KMS-11 (cell line): ENCODE data around the gene NLRP12.

Source experiments
- H2AFZ ChIP-seq: fragments of 200-600 bp; sonication (generic); 2 replicates; pipeline ENCODE4 v1.6.1; 2016; ENCODE audit warnings: antibody characterized with exemption, mixed run types, low read depth
- H3K27ac ChIP-seq: fragments of 200-600 bp; sonication (generic); 2 replicates; pipeline ENCODE4 v1.6.1; 2016; ENCODE audit warnings: mild to moderate bottlenecking, mixed run types
- H3K27me3 ChIP-seq: fragments of 200-600 bp; sonication (generic); 2 replicates; pipeline ENCODE4 v1.6.1; 2017; ENCODE audit warnings: mild to moderate bottlenecking, low read depth, mixed run types, moderate library complexity; ENCODE audit not compliant: insufficient read depth
- H3K36me3 ChIP-seq: fragments of 200-600 bp; sonication (generic); 2 replicates; pipeline ENCODE4 v1.6.1; 2017; ENCODE audit warnings: mild to moderate bottlenecking, mixed run types; ENCODE audit not compliant: insufficient read depth
- H3K4me1 ChIP-seq: fragments of 200-600 bp; sonication (generic); 2 replicates; pipeline ENCODE4 v1.6.1; 2016; ENCODE audit warnings: mild to moderate bottlenecking, low read depth, mixed run types; ENCODE audit not compliant: poor library complexity, severe bottlenecking
- H3K4me2 ChIP-seq: fragments of 200-600 bp; sonication (generic); 2 replicates; pipeline ENCODE4 v1.7.0; 2016; ENCODE audit warnings: mild to moderate bottlenecking, mixed run types
- H3K4me3 ChIP-seq: fragments of 200-600 bp; sonication (generic); IDR thresholded peaks from 2 replicates; pipeline ENCODE4 v1.6.1; 2017; ENCODE audit warnings: low read depth, low read length, mixed read lengths; ENCODE audit not compliant: insufficient read depth
- H3K79me2 ChIP-seq: fragments of 200-600 bp; sonication (generic); 2 replicates; pipeline ENCODE4 v1.6.1; 2016; ENCODE audit warnings: low read depth, mixed run types; ENCODE audit not compliant: insufficient read depth
- H3K9ac ChIP-seq: fragments of 200-600 bp; sonication (generic); 2 replicates; pipeline ENCODE4 v1.6.1; 2016; ENCODE audit warnings: mild to moderate bottlenecking, mixed run types
- H4K20me1 ChIP-seq: fragments of 200-600 bp; sonication (generic); 2 replicates; pipeline ENCODE4 v1.6.1; 2016; ENCODE audit warnings: mild to moderate bottlenecking, mixed run types; ENCODE audit not compliant: insufficient read depth
- CTCF ChIP-seq: fragments of 200-600 bp; sonication (generic); conservative IDR thresholded peaks from 2 replicates; pipeline ENCODE4 v1.6.1; 2017; ENCODE audit warnings: low read depth, mild to moderate bottlenecking, antibody characterized with exemption, low read length, moderate library complexity, mixed read lengths

The NLRP12 gene

GRCh38 chr19:53818756-53819155 is 5.4 kb downstream of the NLRP12 start:
- H3K36me3 ChIP-seq: no peaks in the 10 kb centered on the region
- no peak overlapping the region for H3K9ac ChIP-seq
- H3K4me2 ChIP-seq: no peak overlapping the region
- no peaks in the 10 kb centered on the region for H3K27me3 ChIP-seq
- no peaks in the 10 kb centered on the region for H3K79me2 ChIP-seq
- no peaks in the 10 kb centered on the region for H3K4me1 ChIP-seq
- no peaks in the 10 kb centered on the region for H4K20me1 ChIP-seq
- TF ChIP-seq CTCF: no peak
- H2AFZ ChIP-seq: no peak overlapping the region
- no peak overlapping the region for H3K4me3 ChIP-seq
- H3K27ac ChIP-seq: no peak overlapping the region

- Histone ChIP-seq H2AFZ (no peak overlapping the region), H3K27ac (no peak overlapping the region), H3K4me1 (no peaks in the 10 kb centered on the region), H3K79me2 (no peaks in the 10 kb centered on the region), H3K4me3 (no peak overlapping the region), H3K4me2 (no peak overlapping the region), H3K27me3 (no peaks in the 10 kb centered on the region), H3K36me3 (no peaks in the 10 kb centered on the region), H4K20me1 (no peaks in the 10 kb centered on the region), H3K9ac (no peak overlapping the region)
- TF ChIP-seq CTCF: no peak
These were observed 10.1 kb downstream of the NLRP12 start for GRCh38 chr19:53813996-53814395.

- H3K9ac ChIP-seq: no peak overlapping the region
- no peak overlapping the region for H2AFZ ChIP-seq
- H3K4me2 ChIP-seq: no peak overlapping the region
- no peaks in the 10 kb centered on the region for H3K4me1 ChIP-seq
- no peaks in the 10 kb centered on the region for H4K20me1 ChIP-seq
- no peak overlapping the region for H3K27ac ChIP-seq
- H3K4me3 ChIP-seq: no peak overlapping the region
- no peak for TF ChIP-seq CTCF
- H3K79me2 ChIP-seq: no peaks in the 10 kb centered on the region
- no peaks in the 10 kb centered on the region for H3K36me3 ChIP-seq
- H3K27me3 ChIP-seq: no peaks in the 10 kb centered on the region
These were observed 11.8 kb downstream of the NLRP12 start for GRCh38 chr19:53812335-53812734.

- H3K36me3 ChIP-seq: no peaks in the 10 kb centered on the region
- H4K20me1 ChIP-seq: no peaks in the 10 kb centered on the region
- TF ChIP-seq CTCF: no peak
- no peaks in the 10 kb centered on the region for H3K27me3 ChIP-seq
- H2AFZ ChIP-seq: no peak overlapping the region
- H3K27ac ChIP-seq: no peak overlapping the region
- H3K79me2 ChIP-seq: no peaks in the 10 kb centered on the region
- H3K4me3 ChIP-seq: no peak overlapping the region
- H3K4me2 ChIP-seq: no peak overlapping the region
- H3K4me1 ChIP-seq: no peaks in the 10 kb centered on the region
- H3K9ac ChIP-seq: no peak overlapping the region
These were observed 13.2 kb downstream of the NLRP12 start for GRCh38 chr19:53810891-53811290.

GRCh38 chr19:53810187-53810546 is 13.9 kb downstream of the NLRP12 start:
- Histone ChIP-seq H2AFZ (no peak overlapping the region), H3K4me3 (no peak overlapping the region), H3K9ac (no peak overlapping the region), H3K4me1 (no peaks in the 10 kb centered on the region), H3K36me3 (no peaks in the 10 kb centered on the region), H4K20me1 (no peaks in the 10 kb centered on the region), H3K79me2 (no peaks in the 10 kb centered on the region), H3K27ac (no peak overlapping the region), H3K27me3 (no peaks in the 10 kb centered on the region), H3K4me2 (no peak overlapping the region)
- TF ChIP-seq CTCF: no peak
